NCI-H128 (cell line): ENCODE results near the gene CCDC9.
"Not testable (repeated sequence)": the region's sequence is repeated elsewhere in the genome, so short reads cannot be mapped to it uniquely, and the experiment has no call there.

ENCODE experiments used
- DNase-seq: peaks from one replicate; lab custom pipeline; 2025; ENCODE audit not compliant: unreplicated experiment; lab: John Stamatoyannopoulos, UW

CCDC9 gene

DNA sequence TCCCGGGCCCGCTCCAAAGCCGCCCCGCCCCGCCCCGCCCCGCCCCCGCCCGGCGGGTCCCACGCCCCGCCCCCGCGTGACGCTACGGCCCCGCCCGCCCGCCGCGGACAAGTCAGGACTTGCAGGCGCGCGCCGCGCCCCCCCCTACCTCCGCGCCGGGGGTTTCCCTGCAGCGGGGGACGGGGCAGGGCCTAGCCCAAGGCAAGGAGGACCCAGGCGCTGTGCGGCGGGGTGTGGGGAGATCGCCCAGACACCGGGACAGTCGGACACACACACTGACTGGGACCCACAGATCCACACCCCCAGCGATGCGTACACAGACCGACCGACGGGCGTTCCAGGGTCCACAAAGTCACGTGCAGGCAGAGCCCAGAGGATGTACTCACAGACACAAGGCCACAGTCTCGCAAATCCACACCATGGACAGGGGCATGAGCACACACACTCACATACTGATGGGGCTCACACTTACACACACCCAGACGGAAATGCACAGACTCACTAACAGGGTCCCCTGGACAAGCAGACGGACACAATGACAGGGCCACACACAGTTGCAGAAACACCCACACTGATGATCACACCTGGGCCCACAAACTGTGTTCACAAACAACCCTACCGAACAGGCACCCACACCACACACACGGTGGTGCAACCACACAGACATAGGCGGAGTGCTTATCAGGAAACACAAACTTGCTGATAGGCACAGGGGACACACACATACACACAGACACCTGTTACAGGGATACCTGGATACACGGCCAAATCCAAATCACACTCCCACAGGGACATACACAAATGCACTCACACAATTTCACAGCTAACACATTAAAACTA lies 24.9 kb upstream of the CCDC9 start:
- peak; percentile 49 for DNase-seq

DNA sequence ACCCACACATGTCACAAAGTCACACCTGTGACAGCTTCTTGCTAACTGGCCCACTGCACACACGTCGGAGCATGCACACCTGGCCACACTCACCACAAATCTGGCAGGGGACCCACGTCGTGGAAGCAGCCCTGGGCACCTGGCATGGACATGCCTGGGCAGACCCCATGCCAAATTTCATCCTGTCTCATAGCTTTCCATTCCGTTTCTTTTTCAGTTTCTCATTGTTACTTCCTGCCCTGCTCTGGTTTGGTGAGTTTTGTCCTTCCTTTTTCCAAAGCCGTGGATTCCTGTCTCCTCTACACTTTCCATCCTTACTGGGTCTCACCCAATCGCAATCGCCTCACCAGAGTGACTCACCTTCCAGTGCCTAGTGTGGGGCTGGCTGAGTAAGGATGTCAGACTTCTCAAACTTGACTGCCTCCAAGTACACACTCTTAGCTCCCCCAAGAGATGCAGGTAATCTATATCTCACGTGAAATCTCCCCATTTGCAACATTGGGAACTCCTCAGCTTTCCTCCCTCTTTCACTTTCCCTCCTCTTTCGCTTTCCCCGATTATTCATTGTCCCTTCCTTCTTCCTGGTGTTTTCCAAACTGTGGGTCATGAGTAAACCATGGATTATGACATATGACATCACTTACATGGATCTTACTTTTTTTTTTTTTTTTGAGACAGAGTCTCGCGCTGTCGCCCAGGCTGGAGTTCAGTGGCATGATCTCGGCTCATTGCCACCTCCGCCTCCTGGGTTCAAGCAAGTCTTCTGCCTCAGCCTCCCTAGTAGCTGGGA lies 23.7 kb upstream of the CCDC9 start:
- DNase-seq, result no peak

DNA sequence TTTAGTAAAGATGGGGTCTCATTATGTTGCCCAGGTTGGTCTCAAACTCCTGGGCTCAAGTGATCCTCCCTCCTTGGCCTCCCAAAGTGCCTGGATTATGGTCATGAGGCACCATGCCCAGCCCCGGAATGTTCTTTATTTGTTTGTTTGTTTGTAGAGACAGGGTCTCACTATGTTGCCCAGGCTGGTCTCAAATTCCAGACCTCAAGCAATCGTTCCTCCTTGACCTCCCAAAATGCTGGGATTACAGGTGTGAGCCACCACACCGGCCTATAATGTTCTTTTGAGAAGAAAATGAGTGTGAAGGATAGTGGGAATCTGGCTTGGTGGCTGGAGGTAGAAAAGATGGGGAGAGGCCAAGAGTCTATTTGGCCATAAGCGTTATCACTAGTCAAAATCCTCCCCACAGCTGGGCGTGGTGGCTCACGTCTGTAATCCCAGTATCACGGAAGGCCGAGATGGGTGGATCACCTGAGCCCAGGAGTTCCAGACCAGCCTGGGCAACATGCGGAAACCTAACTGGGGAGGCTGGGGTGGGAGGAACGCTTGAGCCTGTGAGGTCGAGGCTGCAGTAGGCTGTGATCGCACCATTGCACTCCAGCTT lies 20.2 kb upstream of the CCDC9 start:
- DNase-seq, result no peak

DNA sequence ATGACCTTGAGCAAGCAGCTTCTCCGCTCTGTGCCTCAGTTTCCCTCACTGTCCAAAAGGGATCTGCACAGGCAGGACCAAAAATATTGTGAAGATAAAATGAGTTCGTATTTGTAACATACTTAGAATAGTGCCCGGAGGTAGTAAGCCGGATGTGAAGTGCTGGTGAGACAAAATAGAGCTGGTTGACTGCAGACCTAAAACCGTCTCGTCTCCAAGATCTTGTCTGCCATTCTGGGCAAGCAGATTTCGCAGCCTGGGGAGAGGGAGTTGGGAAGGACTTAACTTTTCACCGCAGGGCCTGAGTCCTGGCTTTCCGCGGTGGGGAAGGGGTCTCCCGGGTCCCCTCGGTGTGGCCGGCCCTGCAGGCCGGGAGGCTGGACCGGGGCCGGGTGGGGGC lies 17.2 kb upstream of the CCDC9 start:
- DNase-seq, result no peak

DNA sequence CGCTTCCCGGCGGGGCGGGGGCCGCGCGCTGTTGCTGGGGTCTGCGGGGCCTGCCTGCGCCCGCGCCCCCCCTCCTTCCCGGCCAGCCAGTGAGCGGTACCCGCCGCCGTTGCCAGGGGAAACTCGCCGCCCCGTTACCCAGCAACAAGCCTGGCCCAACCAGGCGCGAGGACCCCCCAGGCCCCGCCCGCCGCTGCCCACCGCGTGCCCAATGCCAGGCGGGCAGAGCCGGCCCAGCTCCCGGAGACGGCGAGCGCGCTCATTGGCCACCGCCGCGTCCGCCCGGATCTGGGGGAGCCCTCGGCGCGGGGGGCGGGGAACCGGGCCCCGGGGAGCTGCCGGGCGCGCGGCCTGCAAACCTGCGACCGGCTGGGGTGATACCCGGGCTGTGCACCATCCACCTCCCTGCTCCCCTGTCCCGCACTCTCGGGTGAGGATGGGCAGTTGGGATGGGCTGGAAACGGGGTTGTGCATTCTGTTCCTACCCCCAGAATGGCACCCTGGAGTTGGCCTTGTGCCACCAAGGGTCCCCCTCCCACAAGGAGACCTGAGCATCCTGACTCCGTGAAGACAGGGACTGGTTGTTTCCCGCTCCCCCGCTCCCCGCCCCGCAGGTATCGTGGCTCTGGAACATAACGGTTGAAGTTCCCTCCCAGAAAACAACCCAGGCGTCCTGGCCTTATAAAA lies 16.6 kb upstream of the CCDC9 start:
- peak; percentile 73 for DNase-seq

DNA sequence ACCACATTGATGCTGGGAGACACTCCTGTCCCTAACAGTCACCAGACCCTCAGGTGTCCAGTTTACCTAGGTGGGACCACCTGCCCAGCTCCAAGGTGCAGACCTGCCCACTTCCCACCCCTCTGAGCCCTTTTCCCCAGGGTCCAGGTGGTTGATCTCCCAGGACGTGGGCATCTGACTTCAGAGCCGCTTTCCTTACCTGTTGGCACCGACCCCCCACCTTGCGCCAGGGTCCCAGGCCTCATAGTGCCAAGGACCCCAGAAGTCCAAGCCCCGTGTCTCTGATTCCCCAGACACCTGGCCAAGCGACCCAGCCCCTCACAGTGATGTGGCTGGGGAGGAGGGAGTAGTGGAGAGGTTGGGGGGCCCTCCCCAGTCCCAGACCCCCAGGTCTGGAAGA lies 15.8 kb upstream of the CCDC9 start:
- no peak for DNase-seq

DNA sequence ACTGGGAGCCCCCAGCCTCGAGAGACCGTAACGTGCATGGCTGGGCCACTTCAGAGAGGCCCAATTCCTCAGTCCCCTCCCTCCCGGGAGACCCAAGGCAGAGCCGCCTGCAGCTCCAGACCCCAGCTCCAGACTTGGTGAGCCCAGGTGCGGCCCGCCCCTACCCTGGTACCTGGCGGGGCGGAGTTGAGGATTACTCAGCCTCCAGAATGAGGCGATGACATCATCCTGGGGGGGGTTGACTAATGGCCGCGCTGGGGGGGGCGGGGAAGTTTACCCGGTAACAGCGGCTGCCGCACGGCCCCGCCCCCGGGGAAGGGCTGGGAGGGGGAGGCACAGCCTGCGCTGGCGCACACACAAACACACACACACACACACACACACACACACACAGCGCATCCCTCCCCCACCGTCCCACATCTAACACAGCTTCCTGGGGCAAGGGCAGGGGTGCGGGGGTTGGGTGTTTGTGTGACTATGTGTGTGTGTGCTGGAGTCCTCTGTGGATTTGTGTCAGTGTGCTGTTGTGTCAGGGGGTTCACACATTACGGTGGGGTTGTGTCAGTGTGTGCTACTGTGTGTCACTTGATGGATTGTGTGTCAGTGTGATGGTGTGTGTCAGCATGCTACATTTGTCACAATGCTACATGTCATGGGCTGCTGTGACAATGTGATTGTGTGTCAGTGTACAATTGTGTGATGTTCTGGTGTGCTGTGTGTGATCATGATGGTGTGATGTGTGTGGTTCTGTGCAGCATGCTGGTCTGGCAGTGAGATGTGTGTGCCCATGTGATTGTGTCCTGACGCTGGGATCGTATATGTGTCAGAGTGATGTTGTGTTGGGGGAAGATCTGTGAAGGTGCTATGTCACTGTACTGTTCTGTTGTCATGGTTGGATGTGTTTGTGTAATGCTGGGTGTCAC lies 15.1 kb upstream of the CCDC9 start:
- DNase-seq, result peak; percentile 45

DNA sequence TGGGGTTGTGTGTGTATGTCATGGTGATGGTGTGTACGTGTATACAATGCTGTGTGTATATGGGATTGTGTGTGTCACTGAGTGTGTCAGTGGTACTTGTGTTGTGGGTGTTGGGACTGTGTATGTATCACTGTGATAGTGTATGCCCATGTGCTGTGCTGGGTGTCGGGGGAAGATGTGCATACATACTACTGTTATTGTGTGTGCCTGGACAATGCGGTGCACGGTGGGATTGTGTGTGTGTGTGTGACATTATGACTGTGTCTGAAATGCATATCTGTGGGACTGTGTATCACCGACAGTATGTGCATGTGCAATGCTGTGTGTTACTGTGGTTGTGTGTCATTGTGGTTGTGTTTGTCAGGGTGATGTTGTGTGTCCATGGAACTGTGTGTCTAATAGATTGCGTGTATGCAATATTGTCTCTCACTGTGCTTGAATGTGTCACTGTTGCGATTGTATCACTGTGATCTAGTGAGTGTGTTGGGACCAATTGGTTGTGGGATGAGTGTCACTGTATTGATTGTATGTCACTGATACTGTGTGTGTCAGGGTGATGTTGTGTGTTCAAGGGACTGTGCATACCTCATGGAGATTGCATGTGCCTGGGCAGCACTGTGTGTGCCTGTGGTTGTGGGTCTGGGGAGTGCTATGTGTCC lies 14.3 kb upstream of the CCDC9 start:
- no peak for DNase-seq

DNA sequence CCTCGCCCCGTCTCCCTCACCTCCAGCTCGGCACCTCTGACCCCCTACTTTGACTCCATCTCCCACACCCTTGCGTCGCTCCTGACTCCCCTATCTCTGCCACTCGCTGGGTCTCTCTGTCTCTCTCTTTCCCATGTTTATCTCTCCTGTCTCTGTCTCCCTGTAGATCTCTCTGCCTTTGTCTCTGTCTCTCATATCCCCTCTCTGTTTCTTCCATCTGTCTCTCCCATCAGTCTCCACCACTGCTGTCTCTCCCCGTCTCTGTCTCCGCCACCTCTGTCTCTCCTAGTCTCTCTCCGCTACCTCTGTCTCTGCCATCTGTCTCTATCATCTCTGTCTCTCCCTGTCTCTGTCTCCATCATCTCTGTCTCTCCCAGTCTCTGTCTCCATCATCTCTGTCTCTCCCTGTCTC lies 13.0 kb upstream of the CCDC9 start:
- DNase-seq, result no peak

DNA sequence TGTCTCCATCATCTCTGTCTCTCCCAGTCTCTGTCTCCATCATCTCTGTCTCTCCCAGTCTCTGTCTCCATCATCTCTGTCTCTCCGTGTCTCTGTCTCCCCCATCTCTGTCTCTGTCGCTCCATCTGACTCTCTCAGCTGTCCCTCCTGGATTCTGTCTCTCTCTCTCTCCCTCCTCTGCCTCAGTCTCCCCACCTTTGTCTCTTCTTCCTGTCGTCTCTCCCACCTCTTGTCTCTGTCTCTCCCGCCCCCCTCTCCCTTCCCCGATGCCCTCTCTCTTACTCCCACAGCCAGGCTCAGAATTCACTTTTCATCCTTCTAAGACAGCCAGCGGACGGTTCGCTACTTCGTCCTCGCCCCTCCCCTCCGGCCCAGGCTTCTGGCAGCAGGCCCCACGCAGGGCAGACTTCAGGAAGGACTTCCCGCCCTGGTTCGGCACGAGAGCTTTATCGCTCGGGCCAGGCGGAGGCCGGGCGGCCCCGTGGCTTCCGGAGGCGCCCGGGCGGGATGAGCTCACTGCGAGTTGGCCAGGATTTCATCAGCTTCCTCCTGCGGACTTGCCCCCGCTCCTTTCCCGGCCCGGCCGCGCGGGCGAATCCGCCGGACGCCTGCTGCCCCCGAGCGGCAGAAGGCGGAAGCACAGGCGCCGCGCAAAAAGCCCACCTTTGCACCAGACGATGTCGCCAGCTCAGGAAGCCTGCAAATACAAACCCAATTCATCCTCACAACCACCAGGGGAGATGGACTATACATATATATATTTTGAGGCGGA lies 12.4 kb upstream of the CCDC9 start:
- DNase-seq, result peak; percentile 62

DNA sequence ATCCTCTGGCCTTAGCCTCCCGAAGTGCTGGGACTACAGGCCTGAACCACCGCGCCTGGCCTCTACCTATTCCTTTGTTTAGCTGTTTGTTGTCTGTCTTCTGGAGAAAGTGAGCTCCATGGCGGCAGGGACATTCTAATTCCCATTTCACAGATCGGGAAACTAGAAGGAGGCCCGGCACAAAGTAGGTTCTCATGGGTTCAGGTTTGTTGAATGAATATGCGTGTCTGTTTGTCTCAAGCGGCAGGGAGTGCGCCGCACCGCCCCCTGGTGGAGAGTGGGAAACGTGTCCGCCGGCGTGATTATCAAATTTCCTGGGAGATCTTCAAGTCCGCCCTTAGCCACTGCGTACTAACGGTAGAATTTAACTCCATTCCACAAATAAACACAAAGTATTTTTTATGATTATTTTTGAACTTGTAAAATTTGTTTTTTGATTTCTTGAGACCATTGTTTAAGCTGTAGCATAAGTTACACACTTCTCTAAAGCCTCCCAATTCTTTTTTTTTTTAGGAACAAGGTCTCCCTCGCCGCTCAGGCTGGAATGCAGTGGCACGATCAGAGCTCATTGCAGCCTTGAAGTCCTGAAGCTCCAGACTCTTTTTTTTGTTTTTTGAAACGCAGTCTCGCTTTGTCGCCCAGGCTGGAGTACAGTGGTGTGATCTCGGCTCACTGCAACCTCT lies 8.9 kb upstream of the CCDC9 start:
- DNase-seq, result peak; percentile 27

DNA sequence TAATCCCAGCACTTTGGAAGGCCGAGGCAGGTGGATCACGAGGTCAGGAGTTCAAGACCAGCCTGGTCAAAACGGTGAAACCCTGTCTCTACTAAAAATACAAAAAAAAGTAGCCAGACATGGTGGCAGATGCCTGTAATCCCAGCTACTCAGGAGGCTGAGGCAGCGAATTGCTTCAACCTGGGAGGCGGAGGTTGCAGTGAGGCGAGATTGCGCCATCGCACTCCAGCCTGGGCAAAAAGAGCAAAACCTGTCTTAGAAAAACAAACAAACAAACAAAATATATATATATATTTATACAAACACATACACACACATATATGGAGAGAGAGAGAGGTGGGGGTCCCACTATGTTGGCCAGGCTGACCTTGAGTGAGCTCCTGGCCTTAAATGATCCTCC lies 3.3 kb upstream of the CCDC9 start:
- not testable (repeated sequence) for DNase-seq

DNA sequence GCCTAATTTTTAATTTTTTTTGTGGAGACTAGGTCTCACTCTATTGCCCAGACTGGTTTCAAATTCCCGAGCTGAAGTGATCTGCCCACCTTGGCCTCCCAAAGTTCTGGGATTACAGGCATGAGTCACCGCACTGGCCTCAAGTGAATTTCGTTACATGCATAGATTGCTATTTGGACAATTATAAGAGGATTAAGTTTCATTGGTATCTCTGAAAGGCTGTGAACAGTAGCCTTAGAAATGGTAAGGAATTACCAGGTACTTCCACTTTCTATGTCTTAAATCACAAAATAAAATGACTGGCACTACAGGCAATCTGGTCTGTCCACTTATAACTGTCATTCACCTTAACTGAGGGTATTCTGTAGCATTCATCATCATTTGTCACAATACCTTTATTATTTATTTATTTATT lies 2.9 kb upstream of the CCDC9 start:
- no peak for DNase-seq

DNA sequence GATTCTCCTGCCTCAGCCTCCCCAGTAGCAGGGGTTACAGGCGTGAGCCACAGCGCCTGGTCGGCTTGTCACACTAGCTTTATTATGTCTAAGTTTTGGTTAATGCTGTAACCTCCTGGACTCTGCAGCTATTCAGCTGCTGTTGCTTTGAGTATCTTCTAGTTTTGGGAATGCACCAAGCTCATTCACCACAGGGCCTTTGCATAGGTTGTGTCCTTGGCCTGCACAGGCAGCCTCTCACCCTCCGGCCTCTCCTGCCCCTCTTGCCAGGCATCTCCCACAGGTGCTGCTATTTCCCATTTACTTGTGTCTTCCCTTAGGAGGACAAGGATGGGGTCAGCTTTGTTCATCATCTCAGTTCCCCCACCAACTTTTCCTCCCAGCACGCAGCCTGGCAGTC lies 2.4 kb upstream of the CCDC9 start:
- DNase-seq, result no peak

DNA sequence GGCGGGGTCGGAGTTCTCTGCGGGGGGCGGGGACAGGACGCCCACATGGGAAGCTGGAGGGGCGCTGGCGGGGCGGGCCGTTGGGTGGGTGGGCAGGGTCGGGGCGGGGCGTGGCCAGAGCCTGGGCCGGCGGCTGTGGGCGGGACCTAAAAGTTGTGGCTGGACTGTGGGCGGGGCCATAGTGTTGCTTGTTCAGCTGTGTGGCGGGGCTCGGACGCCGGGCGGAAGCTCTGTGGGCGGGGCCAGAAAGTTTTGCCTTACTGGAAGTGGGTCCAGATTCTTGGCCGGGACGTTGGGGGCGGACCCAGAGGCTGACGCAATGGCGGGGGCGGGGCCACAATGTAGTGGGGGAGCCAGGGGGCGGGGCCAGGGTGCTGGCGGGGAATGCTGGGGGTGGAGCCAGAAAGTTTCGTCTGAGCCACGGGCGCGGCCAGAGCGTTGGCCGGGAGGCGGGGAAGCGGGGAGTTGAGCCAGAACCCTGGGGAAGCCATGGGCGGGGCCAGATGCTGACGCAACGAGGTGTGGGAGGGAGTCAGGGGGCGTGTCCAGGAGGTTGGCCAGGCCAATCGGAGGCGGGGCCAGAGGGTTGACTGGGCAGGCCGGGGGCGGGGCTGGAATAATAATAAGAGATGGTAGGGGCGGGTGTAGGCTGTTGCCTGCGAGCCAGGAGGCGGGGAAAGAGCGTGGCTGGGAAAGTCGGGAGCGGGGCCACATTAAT lies 527 bp downstream of the CCDC9 start:
- peak; percentile 99 for DNase-seq

DNA sequence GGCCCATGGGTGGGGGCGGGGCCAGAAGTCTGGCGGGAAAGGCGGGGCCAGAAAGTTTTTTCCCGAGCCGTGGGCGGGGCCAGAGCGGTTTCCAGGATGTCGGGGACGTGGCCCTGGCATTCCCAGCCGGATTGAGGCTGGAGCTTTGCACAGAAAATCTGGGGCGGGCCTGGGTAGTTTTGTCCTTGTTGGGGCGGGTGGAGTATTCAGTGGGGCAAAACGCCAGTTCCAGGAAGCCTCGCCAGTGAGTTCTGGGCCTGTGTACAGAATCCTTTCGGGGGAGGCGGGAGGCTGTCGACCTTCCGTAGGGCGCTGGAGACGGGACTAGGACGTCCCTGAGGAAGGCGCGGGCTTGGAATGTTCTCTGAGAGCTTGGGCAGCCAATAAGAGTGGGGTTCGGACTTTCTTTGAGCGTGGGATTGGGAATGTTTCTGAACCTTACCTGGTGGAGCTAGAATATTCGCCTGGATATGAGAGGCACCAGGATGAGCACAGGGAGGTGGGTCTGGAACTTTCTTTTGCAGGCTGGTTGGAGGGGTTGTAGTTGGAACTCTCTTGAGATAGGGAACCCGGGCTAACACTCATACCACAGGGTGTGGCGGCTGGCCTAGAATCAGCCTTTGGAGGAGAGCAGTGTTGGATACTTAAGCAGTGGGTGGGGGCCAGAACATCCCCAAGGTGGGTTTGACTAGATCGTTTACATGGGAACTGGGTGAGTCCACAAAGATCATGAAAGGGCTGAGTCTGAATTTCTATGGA lies 1.3 kb downstream of the CCDC9 start:
- no peak for DNase-seq

DNA sequence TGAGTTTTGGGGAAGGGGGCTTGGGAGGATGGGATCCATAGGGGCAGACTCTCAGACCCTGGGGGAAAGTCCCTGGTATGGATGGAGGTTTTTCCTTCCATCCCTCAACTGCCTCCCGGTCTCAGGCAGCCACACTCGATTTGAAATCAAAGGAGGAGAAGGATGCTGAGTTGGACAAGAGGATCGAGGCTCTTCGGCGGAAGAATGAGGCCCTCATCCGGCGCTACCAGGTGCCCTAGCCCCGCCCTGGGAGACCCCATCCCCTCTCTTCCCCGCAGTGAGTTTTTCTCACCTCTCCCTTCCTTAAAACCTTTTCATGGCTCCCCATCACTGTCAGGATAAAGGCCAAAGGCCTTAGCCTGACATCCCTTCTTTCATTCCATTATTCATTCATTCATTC lies 2.1 kb downstream of the CCDC9 start:
- no peak for DNase-seq
